ENCODE data around the gene ZFAND5.

DNA sequence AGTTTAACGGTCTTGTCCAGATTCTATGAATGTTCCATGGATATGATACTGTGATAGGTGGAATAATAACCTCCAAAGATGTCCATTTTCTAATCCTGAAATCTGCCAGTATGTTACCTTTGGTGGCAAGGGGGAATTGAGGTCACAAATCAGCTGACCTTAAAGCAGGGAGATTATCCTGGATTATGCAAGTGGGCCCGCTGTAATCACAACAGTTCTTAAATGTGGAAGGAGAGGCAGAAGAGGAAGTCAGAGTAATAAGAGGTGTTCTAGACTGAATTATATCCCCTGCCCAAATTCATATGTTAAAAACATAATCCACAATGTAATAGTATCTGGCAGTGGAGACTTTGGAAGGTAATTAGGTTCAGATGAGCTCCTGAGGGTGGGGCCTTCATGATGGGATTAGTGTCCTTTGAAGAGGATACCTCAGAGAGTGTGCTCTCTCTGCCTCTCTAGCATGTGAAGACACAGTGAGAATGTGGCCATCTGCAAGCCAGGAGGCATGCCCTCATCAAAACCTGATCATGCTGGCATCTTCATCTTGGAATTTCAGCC, 47.6 kb upstream of the ZFAND5 start:
- TF ChIP-seq, protein P1, sequence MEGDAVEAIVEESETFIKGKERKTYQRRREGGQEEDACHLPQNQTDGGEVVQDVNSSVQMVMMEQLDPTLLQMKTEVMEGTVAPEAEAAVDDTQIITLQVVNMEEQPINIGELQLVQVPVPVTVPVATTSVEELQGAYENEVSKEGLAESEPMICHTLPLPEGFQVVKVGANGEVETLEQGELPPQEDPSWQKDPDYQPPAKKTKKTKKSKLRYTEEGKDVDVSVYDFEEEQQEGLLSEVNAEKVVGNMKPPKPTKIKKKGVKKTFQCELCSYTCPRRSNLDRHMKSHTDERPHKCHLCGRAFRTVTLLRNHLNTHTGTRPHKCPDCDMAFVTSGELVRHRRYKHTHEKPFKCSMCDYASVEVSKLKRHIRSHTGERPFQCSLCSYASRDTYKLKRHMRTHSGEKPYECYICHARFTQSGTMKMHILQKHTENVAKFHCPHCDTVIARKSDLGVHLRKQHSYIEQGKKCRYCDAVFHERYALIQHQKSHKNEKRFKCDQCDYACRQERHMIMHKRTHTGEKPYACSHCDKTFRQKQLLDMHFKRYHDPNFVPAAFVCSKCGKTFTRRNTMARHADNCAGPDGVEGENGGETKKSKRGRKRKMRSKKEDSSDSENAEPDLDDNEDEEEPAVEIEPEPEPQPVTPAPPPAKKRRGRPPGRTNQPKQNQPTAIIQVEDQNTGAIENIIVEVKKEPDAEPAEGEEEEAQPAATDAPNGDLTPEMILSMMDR (conservative IDR thresholded peaks at IDR 0.05), result no peak
- no peak for TF ChIP-seq EZH2 (IDR thresholded peaks at IDR 0.05; ENCODE audit: low read depth)
